GM19099 (cell line): Measurements from ENCODE around the gene BCAS4.

ENCODE experiments used
- POLR2A ChIP-seq: IDR thresholded peaks from 3 replicates; pipeline ENCODE4 v1.6.1; 2011; ENCODE audit warnings: low read depth; ENCODE audit not compliant: insufficient read length; ENCODE audit errors: extremely low read depth

BCAS4 gene

GRCh38 chr20:50817776-50818172, 22.9 kb downstream of the BCAS4 start:
- TF ChIP-seq POLR2A = no peak

GRCh38 chr20:50819349-50819748, 24.5 kb downstream of the BCAS4 start:
- TF ChIP-seq POLR2A = peak; percentile 42

GRCh38 chr20:50820515-50821256, 25.8 kb downstream of the BCAS4 start:
- TF ChIP-seq POLR2A = no peak

GRCh38 chr20:50821257-50821921, 26.5 kb downstream of the BCAS4 start:
- TF ChIP-seq POLR2A = peak; percentile 5

GRCh38 chr20:50821994-50822393, 27.1 kb downstream of the BCAS4 start:
- peak; percentile 29 for TF ChIP-seq POLR2A

- no peak for TF ChIP-seq POLR2A
Measured at GRCh38 chr20:50823319-50823718, 28.5 kb downstream of the BCAS4 start.

GRCh38 chr20:50824137-50824536, 29.3 kb downstream of the BCAS4 start:
- no peak for TF ChIP-seq POLR2A

GRCh38 chr20:50826121-50826520, 31.3 kb downstream of the BCAS4 start:
- TF ChIP-seq POLR2A = no peak

GRCh38 chr20:50828363-50829136, 33.7 kb downstream of the BCAS4 start:
- TF ChIP-seq POLR2A = no peak

- TF ChIP-seq POLR2A = no peak
Measured at GRCh38 chr20:50831622-50832021, 36.8 kb downstream of the BCAS4 start.

GRCh38 chr20:50834599-50835005, 39.7 kb downstream of the BCAS4 start:
- TF ChIP-seq POLR2A = no peak

GRCh38 chr20:50837532-50838321, 42.9 kb downstream of the BCAS4 start:
- no peak for TF ChIP-seq POLR2A

- no peak for TF ChIP-seq POLR2A
Measured at GRCh38 chr20:50838322-50838625, 43.4 kb downstream of the BCAS4 start.

- no peak for TF ChIP-seq POLR2A
Measured at GRCh38 chr20:50838707-50839385, 44.0 kb downstream of the BCAS4 start.
